SK-N-SH (cell line): ENCODE results near the gene MRPL19.

Experiments
- EZH2phosphoT487 ChIP-seq: fragments of 200-600 bp; sonication (generic); IDR thresholded peaks from 2 replicates; pipeline ENCODE4 v1.6.1; 2017; ENCODE audit warnings: low read depth, mixed run types, mild to moderate bottlenecking, antibody characterized with exemption, moderate library complexity, borderline replicate concordance
- GATA2 ChIP-seq: sonication (generic); formaldehyde crosslinking; IDR thresholded peaks from 2 replicates; pipeline ENCODE4 v1.5.0; 2020; ENCODE audit warnings: mild to moderate bottlenecking, missing genetic modification reagents
- RAD21 ChIP-seq: IDR thresholded peaks from 2 replicates; pipeline ENCODE4 v1.6.1; 2012; ENCODE audit warnings: mild to moderate bottlenecking, low read length
- RCOR1 ChIP-seq: fragments of 150-350 bp; IDR thresholded peaks from 2 replicates; pipeline ENCODE4 v1.6.1; 2017; ENCODE audit warnings: antibody characterized with exemption, low read length
- TAF1 ChIP-seq: IDR thresholded peaks from 2 replicates; pipeline ENCODE4 v1.6.1; 2012; ENCODE audit warnings: low read depth, mild to moderate bottlenecking, low read length, moderate library complexity, borderline replicate concordance
- TCF12 ChIP-seq: IDR thresholded peaks from 2 replicates; pipeline ENCODE4 v1.4.0; 2012
- TF ChIP-seq, protein P1 (sequence below): fragments of 200-600 bp; sonication (generic); IDR thresholded peaks from 2 replicates; pipeline ENCODE4 v1.6.1; 2017; ENCODE audit warnings: antibody characterized with exemption, mild to moderate bottlenecking, moderate library complexity
- TF ChIP-seq, protein P2 (sequence below): IDR thresholded peaks from 2 replicates; pipeline ENCODE4 v1.4.0; 2012; ENCODE audit warnings: low read depth, borderline replicate concordance
- TF ChIP-seq, protein P3 (sequence below): fragments of 150-350 bp; IDR thresholded peaks from 2 replicates; pipeline ENCODE4 v1.6.1; 2017; ENCODE audit warnings: antibody characterized with exemption, low read length, low read depth, borderline replicate concordance

DNA sequence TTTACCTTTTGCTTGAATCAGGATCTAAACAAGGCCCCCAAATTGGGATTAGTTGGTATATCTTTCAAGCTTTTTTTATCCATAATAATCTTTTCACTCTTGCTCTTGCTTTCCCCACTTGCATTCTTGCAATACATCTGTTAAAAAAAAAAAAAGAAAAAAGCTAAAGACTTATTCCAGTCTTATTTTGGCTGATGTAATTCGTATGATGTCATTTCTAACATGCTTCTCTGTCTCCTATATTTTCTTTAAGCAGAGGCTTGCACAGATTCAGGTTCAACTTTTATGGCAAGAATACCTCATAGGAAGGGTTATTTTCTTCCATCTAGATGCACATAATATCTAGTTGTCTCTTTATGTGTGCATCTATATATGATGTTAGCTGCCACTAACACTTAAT lies 73.9 kb downstream of the MRPL19 start:
- TF ChIP-seq, protein P1, sequence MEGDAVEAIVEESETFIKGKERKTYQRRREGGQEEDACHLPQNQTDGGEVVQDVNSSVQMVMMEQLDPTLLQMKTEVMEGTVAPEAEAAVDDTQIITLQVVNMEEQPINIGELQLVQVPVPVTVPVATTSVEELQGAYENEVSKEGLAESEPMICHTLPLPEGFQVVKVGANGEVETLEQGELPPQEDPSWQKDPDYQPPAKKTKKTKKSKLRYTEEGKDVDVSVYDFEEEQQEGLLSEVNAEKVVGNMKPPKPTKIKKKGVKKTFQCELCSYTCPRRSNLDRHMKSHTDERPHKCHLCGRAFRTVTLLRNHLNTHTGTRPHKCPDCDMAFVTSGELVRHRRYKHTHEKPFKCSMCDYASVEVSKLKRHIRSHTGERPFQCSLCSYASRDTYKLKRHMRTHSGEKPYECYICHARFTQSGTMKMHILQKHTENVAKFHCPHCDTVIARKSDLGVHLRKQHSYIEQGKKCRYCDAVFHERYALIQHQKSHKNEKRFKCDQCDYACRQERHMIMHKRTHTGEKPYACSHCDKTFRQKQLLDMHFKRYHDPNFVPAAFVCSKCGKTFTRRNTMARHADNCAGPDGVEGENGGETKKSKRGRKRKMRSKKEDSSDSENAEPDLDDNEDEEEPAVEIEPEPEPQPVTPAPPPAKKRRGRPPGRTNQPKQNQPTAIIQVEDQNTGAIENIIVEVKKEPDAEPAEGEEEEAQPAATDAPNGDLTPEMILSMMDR = no peak
- no peak for TF ChIP-seq GATA2
- TF ChIP-seq, protein P2, sequence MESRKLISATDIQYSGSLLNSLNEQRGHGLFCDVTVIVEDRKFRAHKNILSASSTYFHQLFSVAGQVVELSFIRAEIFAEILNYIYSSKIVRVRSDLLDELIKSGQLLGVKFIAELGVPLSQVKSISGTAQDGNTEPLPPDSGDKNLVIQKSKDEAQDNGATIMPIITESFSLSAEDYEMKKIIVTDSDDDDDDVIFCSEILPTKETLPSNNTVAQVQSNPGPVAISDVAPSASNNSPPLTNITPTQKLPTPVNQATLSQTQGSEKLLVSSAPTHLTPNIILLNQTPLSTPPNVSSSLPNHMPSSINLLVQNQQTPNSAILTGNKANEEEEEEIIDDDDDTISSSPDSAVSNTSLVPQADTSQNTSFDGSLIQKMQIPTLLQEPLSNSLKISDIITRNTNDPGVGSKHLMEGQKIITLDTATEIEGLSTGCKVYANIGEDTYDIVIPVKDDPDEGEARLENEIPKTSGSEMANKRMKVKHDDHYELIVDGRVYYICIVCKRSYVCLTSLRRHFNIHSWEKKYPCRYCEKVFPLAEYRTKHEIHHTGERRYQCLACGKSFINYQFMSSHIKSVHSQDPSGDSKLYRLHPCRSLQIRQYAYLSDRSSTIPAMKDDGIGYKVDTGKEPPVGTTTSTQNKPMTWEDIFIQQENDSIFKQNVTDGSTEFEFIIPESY = no peak
- no peak for TF ChIP-seq TAF1
- no peak for TF ChIP-seq EZH2phosphoT487
- TF ChIP-seq TCF12 = no peak
- TF ChIP-seq RAD21 = no peak
- no peak for TF ChIP-seq RCOR1
- TF ChIP-seq, protein P3, sequence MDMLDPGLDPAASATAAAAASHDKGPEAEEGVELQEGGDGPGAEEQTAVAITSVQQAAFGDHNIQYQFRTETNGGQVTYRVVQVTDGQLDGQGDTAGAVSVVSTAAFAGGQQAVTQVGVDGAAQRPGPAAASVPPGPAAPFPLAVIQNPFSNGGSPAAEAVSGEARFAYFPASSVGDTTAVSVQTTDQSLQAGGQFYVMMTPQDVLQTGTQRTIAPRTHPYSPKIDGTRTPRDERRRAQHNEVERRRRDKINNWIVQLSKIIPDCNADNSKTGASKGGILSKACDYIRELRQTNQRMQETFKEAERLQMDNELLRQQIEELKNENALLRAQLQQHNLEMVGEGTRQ = no peak
